BLaER1 (cell line): ENCODE measurements around the gene PSD2.
"Not testable (repeated sequence)": the region's sequence is repeated elsewhere in the genome, so short reads cannot be mapped to it uniquely, and the experiment has no call there.

Source experiments
- H3K27ac ChIP-seq: shearing (Covaris generic); formaldehyde crosslinking; 2 replicates; pipeline ENCODE4 v1.8.1; 2022
- H3K27me3 ChIP-seq: shearing (Covaris generic); formaldehyde crosslinking; 2 replicates; pipeline ENCODE4 v1.8.1; 2022
- H3K36me3 ChIP-seq: shearing (Covaris generic); formaldehyde crosslinking; 2 replicates; pipeline ENCODE4 v1.8.1; 2022
- H3K4me1 ChIP-seq: shearing (Covaris generic); formaldehyde crosslinking; 2 replicates; pipeline ENCODE4 v1.8.1; 2022
- H3K4me2 ChIP-seq: shearing (Covaris generic); formaldehyde crosslinking; 2 replicates; pipeline ENCODE4 v1.8.1; 2022
- H3K4me3 ChIP-seq: shearing (Covaris generic); formaldehyde crosslinking; 2 replicates; pipeline ENCODE4 v1.8.1; 2022
- H3K9ac ChIP-seq: shearing (Covaris generic); formaldehyde crosslinking; 2 replicates; pipeline ENCODE4 v1.8.1; 2022
- H3K9me3 ChIP-seq: shearing (Covaris generic); formaldehyde crosslinking; 2 replicates; pipeline ENCODE4 v1.8.1; 2022
- H4K20me1 ChIP-seq: shearing (Covaris generic); formaldehyde crosslinking; 2 replicates; pipeline ENCODE4 v1.8.1; 2022
- Cebpa-rat ChIP-seq: shearing (Covaris generic); IDR thresholded peaks from 2 replicates; pipeline ENCODE4 v1.8.1; 2022

The PSD2 gene

DNA sequence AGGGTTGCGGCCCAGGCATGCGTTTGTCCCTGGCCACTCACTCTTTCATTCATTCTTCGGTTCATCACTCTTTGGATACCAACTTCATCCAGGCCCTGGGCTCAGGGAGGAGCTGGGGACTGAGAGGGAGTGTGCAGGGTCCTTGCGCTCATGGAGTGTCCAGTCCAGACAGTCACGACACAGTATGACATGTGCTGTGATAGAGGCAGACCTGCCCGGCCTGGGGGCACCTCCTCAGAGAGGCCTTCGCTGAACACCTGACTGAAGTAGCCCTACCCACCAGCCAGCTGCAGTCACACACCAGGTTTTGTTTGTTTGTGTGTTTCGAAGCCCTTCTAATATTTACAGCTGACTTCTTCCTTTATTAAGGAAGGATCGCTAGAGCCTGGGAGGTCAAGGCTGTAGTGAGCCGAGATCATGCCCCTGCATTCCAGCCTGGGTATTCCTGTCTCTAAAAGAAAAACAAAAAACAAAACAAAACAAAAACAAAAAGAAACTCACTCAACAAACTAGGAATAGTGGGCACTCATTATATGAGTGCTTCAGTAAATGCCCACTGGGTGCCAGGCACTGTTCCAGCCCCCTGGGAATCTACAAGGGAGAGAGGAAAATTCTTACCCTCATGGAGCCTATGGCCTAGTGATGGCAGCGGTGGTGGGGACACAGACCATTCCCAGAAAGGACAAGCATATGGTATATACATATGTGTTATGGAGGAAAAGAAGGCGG is 6.3 kb upstream of the PSD2 start:
- no peak for TF ChIP-seq Cebpa-rat
- no peaks in the 10 kb centered on the region for H3K4me1 ChIP-seq
- no peak overlapping the region for H3K4me3 ChIP-seq
- H3K27me3 ChIP-seq: peaks cover 27% of the 10 kb centered on the region
- H3K27ac ChIP-seq: no peak overlapping the region
- H4K20me1 ChIP-seq: peaks cover 14% of the 10 kb centered on the region; the same call in 1 of the 2 replicates
- H3K4me2 ChIP-seq: no peak overlapping the region
- H3K36me3 ChIP-seq: no peaks in the 10 kb centered on the region
- H3K9ac ChIP-seq: no peak overlapping the region
- no peaks in the 10 kb centered on the region for H3K9me3 ChIP-seq

DNA sequence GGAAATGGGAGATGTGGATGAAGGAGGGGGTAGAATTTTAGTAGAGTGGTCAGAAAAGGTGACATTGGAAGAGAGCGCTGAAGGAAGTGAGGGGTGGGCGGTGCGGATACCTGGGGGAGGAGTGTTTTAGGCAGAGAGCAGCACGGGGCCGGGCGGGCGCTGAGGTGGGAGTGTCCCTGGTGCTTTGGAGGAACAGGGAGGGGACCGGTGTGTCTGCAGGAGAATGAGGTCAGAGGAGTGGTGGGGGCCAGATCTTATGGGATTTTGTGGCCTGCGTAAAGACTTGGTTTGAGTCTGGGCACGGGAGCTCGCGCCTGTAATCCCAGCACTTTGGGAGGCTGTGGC is 5.8 kb upstream of the PSD2 start:
- Histone ChIP-seq H3K36me3 (no peaks in the 10 kb centered on the region), H3K4me1 (no peaks in the 10 kb centered on the region), H4K20me1 (peaks cover 19% of the 10 kb centered on the region), H3K9me3 (no peaks in the 10 kb centered on the region), H3K4me3 (no peak overlapping the region), H3K27me3 (peaks cover 32% of the 10 kb centered on the region), H3K4me2 (no peak overlapping the region), H3K9ac (no peak overlapping the region), H3K27ac (no peak overlapping the region)
- TF ChIP-seq Cebpa-rat: no peak

GRCh38 chr5:139792218-139792617 is 3.4 kb upstream of the PSD2 start:
- Histone ChIP-seq H3K4me3 (no peak overlapping the region), H3K4me1 (peaks cover 6% of the 10 kb centered on the region; the same call in 1 of the 2 replicates), H3K9ac (no peak overlapping the region), H3K36me3 (no peaks in the 10 kb centered on the region), H3K27ac (no peak overlapping the region), H3K9me3 (no peaks in the 10 kb centered on the region), H3K4me2 (no peak overlapping the region), H4K20me1 (peaks cover 42% of the 10 kb centered on the region), H3K27me3 (peaks cover 56% of the 10 kb centered on the region)
- no peak for TF ChIP-seq Cebpa-rat

DNA sequence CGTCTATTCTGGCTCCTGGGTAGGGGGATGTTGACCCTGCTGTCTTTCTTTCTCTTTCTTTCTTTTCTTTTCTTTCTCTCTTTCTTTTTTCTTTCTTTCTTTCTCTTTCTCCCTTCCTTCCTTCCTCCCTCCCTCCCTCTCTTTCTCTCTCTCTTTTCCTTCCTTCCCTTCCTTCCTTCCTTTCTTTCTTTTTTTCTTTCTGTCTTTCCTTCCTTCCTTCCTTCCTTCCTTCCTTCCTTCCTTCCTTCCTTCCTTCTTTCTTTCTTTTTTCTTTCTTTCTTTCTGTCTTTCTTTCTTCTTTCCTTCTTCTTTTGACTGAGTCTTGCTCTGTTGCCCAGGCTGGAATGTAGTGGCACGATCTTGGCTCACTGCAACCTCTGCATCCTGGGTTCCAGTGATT is 3.0 kb upstream of the PSD2 start:
- Histone ChIP-seq H3K27me3 (peaks cover 61% of the 10 kb centered on the region), H4K20me1 (peaks cover 46% of the 10 kb centered on the region)
- not testable (repeated sequence) for H3K36me3 ChIP-seq, H3K9me3 ChIP-seq, H3K27ac ChIP-seq, H3K9ac ChIP-seq, H3K4me2 ChIP-seq, H3K4me1 ChIP-seq, H3K4me3 ChIP-seq

DNA sequence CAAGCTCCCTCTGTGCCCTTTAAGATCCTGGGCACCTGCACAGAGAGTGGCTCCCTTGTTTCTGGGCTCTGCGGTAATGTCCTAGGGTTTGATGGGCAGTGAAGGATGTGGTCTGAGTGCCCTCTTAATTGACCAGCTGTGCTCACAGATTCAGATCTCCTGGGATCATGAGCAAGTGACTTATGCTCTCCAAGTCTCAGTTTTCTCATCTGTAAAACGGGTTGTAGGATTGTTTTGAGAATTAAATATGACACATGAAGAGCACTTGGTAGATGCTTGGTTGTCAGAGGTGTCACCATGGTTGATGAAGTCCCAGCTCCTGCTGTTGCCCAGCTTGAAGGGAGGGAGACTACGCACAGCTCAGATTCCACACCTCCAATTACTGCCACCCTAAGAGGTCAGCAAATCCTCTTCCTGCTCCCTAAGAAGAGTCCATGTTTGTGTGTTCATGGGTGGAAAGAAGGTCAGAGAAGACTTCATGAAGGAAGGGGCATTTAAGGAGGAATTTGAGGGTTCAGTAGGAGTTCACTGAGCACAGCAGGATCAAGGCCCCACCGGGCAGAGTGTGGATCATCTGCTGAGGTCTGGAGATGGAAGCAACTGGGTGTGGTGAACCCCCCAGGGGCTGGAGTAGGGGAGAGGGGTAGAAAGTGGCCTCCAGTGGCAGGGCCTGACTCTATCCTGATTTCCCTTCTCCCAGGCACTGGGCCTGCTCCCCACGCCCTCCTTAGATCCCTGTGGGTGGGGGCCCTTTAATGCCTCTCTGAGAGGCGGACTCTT is 1.4 kb upstream of the PSD2 start:
- no peak overlapping the region for H3K4me2 ChIP-seq
- no peak overlapping the region for H3K4me3 ChIP-seq
- TF ChIP-seq Cebpa-rat: no peak
- H4K20me1 ChIP-seq: peaks cover 55% of the 10 kb centered on the region
- H3K27ac ChIP-seq: no peak overlapping the region
- H3K27me3 ChIP-seq: peaks cover 76% of the 10 kb centered on the region
- H3K9ac ChIP-seq: no peak overlapping the region
- H3K9me3 ChIP-seq: no peaks in the 10 kb centered on the region
- H3K4me1 ChIP-seq: peaks cover 8% of the 10 kb centered on the region
- no peaks in the 10 kb centered on the region for H3K36me3 ChIP-seq

GRCh38 chr5:139796061-139796806 is 626 bp downstream of the PSD2 start:
- peak overlapping the region; percentile 78 for H3K4me2 ChIP-seq
- TF ChIP-seq Cebpa-rat: no peak
- H3K27me3 ChIP-seq: peaks cover 78% of the 10 kb centered on the region
- peak overlapping the region; percentile 57 for H3K4me3 ChIP-seq
- peaks cover 55% of the 10 kb centered on the region for H4K20me1 ChIP-seq
- peaks cover 14% of the 10 kb centered on the region for H3K4me1 ChIP-seq
- no peak overlapping the region for H3K9ac ChIP-seq
- no peaks in the 10 kb centered on the region for H3K36me3 ChIP-seq
- no peaks in the 10 kb centered on the region for H3K9me3 ChIP-seq
- H3K27ac ChIP-seq: no peak overlapping the region

DNA sequence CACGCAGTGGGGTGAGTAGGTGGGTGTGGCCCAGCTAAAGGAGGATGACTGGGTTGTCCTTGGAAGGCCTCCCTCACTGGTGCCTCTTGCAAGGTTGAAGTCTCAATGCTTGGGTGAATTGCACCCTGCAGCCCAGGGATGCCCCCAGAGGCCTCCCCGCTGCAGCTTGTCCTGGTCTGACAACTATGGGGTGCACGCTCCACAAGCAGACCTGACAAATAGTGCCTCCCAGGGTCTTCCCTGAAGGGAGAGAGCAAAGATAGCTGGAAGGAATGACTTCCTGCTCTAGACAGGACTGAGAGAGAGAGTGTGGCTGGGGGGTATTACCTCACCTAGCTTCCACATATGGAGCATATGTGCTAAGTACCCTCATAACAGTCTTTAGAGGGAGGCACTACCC is 1.7 kb downstream of the PSD2 start:
- no peaks in the 10 kb centered on the region for H3K9me3 ChIP-seq
- H3K27me3 ChIP-seq: peaks cover 84% of the 10 kb centered on the region
- H3K27ac ChIP-seq: no peak overlapping the region
- no peak overlapping the region for H3K4me3 ChIP-seq
- peaks cover 14% of the 10 kb centered on the region for H3K4me1 ChIP-seq
- no peak for TF ChIP-seq Cebpa-rat
- peaks cover 55% of the 10 kb centered on the region for H4K20me1 ChIP-seq
- no peak overlapping the region for H3K4me2 ChIP-seq
- H3K9ac ChIP-seq: no peak overlapping the region
- H3K36me3 ChIP-seq: no peaks in the 10 kb centered on the region

- peaks cover 78% of the 10 kb centered on the region for H3K27me3 ChIP-seq
Observed at GRCh38 chr5:139797856-139798510, 2.4 kb downstream of the PSD2 start.

GRCh38 chr5:139798883-139799282 is 3.3 kb downstream of the PSD2 start:
- no peak overlapping the region for H3K27ac ChIP-seq
- H3K4me1 ChIP-seq: peaks cover 14% of the 10 kb centered on the region
- peaks cover 69% of the 10 kb centered on the region for H3K27me3 ChIP-seq
- no peaks in the 10 kb centered on the region for H3K9me3 ChIP-seq
- TF ChIP-seq Cebpa-rat: no peak
- no peak overlapping the region for H3K4me3 ChIP-seq
- H4K20me1 ChIP-seq: peaks cover 45% of the 10 kb centered on the region
- no peaks in the 10 kb centered on the region for H3K36me3 ChIP-seq
- H3K9ac ChIP-seq: no peak overlapping the region
- H3K4me2 ChIP-seq: peak overlapping the region; percentile 52; the same call in 1 of the 2 replicates

More at GRCh38 chr5:139797856-139798510, 2.4 kb downstream of the PSD2 start:
- H4K20me1 ChIP-seq: peaks cover 54% of the 10 kb centered on the region
- no peak overlapping the region for H3K27ac ChIP-seq
- no peaks in the 10 kb centered on the region for H3K9me3 ChIP-seq
- H3K36me3 ChIP-seq: no peaks in the 10 kb centered on the region
- no peak overlapping the region for H3K4me2 ChIP-seq
- peaks cover 14% of the 10 kb centered on the region for H3K4me1 ChIP-seq
- H3K4me3 ChIP-seq: no peak overlapping the region
- H3K9ac ChIP-seq: no peak overlapping the region
- TF ChIP-seq Cebpa-rat: no peak
